ENCODE measurements around the gene GP1BB.

DNA sequence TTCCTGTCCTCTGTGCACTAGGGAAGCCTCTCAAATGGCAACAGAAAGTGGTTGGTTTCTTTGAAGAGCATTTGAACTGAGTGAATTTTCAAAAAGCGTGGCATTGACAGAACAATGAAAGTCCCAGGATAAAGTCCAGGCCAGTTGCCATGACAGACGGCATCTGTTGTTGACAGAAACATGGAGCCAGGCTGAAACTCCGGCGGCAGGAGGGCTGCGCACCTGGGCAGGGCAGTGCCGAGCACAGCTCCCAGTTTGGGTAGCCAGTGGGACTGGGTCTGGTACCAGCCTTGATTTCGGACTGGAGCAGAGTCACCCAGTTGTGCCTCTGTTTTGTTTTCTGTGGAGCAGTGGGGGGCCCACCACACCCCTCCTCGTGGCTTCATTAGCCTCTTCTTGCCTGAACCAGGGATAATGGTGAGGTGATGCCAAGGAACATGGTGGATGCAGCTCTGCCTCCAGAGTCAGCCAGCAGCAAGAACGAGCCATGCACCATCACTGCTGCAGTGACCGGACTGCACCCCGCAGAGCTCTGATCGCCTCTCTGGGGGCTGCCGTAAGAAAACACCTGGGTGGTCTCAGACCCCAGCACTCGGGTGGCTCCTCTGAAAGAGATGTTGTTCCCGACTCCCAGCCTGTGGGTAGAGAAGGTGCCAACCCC lies 18.9 kb upstream of the GP1BB start:
- no peak for TF ChIP-seq ZNF263 (CRISPR knock-in tag; IDR thresholded peaks at IDR 0.05; ENCODE audit: low read depth)
- TF ChIP-seq, protein P1, sequence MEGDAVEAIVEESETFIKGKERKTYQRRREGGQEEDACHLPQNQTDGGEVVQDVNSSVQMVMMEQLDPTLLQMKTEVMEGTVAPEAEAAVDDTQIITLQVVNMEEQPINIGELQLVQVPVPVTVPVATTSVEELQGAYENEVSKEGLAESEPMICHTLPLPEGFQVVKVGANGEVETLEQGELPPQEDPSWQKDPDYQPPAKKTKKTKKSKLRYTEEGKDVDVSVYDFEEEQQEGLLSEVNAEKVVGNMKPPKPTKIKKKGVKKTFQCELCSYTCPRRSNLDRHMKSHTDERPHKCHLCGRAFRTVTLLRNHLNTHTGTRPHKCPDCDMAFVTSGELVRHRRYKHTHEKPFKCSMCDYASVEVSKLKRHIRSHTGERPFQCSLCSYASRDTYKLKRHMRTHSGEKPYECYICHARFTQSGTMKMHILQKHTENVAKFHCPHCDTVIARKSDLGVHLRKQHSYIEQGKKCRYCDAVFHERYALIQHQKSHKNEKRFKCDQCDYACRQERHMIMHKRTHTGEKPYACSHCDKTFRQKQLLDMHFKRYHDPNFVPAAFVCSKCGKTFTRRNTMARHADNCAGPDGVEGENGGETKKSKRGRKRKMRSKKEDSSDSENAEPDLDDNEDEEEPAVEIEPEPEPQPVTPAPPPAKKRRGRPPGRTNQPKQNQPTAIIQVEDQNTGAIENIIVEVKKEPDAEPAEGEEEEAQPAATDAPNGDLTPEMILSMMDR (IDR thresholded peaks at IDR 0.05) = no peak
- no peak for TF ChIP-seq ESRRA (CRISPR knock-in tag; IDR thresholded peaks at IDR 0.05; ENCODE audit: borderline replicate concordance)
- no peak for TF ChIP-seq TCF7 (CRISPR knock-in tag; IDR thresholded peaks at IDR 0.05; ENCODE audit: low read depth)
- TF ChIP-seq, protein P2, sequence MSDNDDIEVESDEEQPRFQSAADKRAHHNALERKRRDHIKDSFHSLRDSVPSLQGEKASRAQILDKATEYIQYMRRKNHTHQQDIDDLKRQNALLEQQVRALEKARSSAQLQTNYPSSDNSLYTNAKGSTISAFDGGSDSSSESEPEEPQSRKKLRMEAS (CRISPR knock-in tag; IDR thresholded peaks at IDR 0.05) = no peak

Data from WTC11 (cell line).